Measurements from ENCODE around the gene BACH2.

Gene BACH2

GRCh38 chr6:90005048-90005827 lies 291.4 kb downstream of the BACH2 start:
- no peaks in the 10 kb centered on the region for H3K79me2 ChIP-seq
- H3K9me3 ChIP-seq (ENCODE audit: control insufficient read depth, low read length): no peaks in the 10 kb centered on the region
- no peak overlapping the region for H3K27ac ChIP-seq
- TF ChIP-seq CTCF (IDR thresholded peaks at IDR 0.05): no peak
- no peak overlapping the region for H2AFZ ChIP-seq
- no peaks in the 10 kb centered on the region for H3K36me3 ChIP-seq (ENCODE audit: control insufficient read depth, insufficient read depth, low read length)
- no peak overlapping the region for H3K4me3 ChIP-seq (ENCODE audit: low read depth, low read length)
- no peaks in the 10 kb centered on the region for H3K4me1 ChIP-seq
- H3K27me3 ChIP-seq (ENCODE audit: control insufficient read depth, insufficient read depth, low read length): no peaks in the 10 kb centered on the region
- H3K4me2 ChIP-seq (ENCODE audit: low read length): no peak overlapping the region
- no peak overlapping the region for H3K9ac ChIP-seq

DNA sequence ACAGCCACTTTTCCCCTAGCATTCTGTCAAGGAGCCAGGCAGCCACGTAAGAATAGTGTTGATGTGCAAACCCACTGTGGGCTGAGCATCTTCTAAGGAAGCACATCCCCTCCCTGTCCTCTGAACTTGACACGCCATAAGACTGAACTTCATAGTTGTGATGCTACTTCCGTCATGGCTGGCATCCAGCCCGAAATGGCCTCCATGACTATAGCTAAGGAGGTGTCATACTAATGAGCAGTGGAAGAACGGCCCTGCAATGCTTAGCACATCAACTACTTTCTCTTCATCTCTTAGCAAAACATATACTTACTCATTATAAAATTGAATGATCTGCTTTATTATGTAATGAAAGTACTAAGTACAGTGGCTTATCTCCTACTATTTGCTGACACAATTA lies 292.1 kb downstream of the BACH2 start:
- Histone ChIP-seq H3K4me2 (ENCODE audit: low read length) (no peak overlapping the region), H3K36me3 (ENCODE audit: control insufficient read depth, insufficient read depth, low read length) (no peaks in the 10 kb centered on the region), H3K27me3 (ENCODE audit: control insufficient read depth, insufficient read depth, low read length) (no peaks in the 10 kb centered on the region), H3K79me2 (no peaks in the 10 kb centered on the region), H2AFZ (no peak overlapping the region), H3K9ac (no peak overlapping the region), H3K4me3 (ENCODE audit: low read depth, low read length) (no peak overlapping the region), H3K9me3 (ENCODE audit: control insufficient read depth, low read length) (no peaks in the 10 kb centered on the region), H3K27ac (no peak overlapping the region), H3K4me1 (peaks cover 6% of the 10 kb centered on the region)
- no peak for TF ChIP-seq CTCF (IDR thresholded peaks at IDR 0.05)

GRCh38 chr6:90003941-90004340 lies 292.7 kb downstream of the BACH2 start:
- no peak overlapping the region for H3K4me2 ChIP-seq (ENCODE audit: low read length)
- no peaks in the 10 kb centered on the region for H3K79me2 ChIP-seq
- no peaks in the 10 kb centered on the region for H3K27me3 ChIP-seq (ENCODE audit: control insufficient read depth, insufficient read depth, low read length)
- H3K36me3 ChIP-seq (ENCODE audit: control insufficient read depth, insufficient read depth, low read length): no peaks in the 10 kb centered on the region
- H3K4me3 ChIP-seq (ENCODE audit: low read depth, low read length): no peak overlapping the region
- H3K9ac ChIP-seq: no peak overlapping the region
- H2AFZ ChIP-seq: no peak overlapping the region
- H3K9me3 ChIP-seq (ENCODE audit: control insufficient read depth, low read length): no peaks in the 10 kb centered on the region
- peaks cover 9% of the 10 kb centered on the region for H3K4me1 ChIP-seq
- TF ChIP-seq CTCF (IDR thresholded peaks at IDR 0.05): no peak
- H3K27ac ChIP-seq: no peak overlapping the region

GRCh38 chr6:90003069-90003795 lies 293.4 kb downstream of the BACH2 start:
- no peak overlapping the region for H3K27ac ChIP-seq
- peaks cover 10% of the 10 kb centered on the region for H3K4me1 ChIP-seq
- H2AFZ ChIP-seq: no peak overlapping the region
- TF ChIP-seq CTCF (IDR thresholded peaks at IDR 0.05): no peak
- no peak overlapping the region for H3K9ac ChIP-seq
- H3K9me3 ChIP-seq (ENCODE audit: control insufficient read depth, low read length): no peaks in the 10 kb centered on the region
- no peak overlapping the region for H3K4me3 ChIP-seq (ENCODE audit: low read depth, low read length)
- no peaks in the 10 kb centered on the region for H3K27me3 ChIP-seq (ENCODE audit: control insufficient read depth, insufficient read depth, low read length)
- no peaks in the 10 kb centered on the region for H3K36me3 ChIP-seq (ENCODE audit: control insufficient read depth, insufficient read depth, low read length)
- H3K79me2 ChIP-seq: no peaks in the 10 kb centered on the region
- H3K4me2 ChIP-seq (ENCODE audit: low read length): no peak overlapping the region

Measured in parathyroid adenoma (tissue), 2 donors.